Hepatocyte (in vitro differentiated cells): ENCODE results near the gene MACROH2A1. TPM values are rescaled to one million over a fixed set of nuclear protein-coding genes. Genes with fewer than 3 reads are reported as not detected.
A peak's percentile ranks its signal among the peaks of the same experiment; 100 is the strongest.

Experiments used
- DNase-seq: peaks from one replicate; pipeline ENCODE4 v3.0.0-alpha.2; 2016; ENCODE audit warnings: low spot score
- H2AFZ ChIP-seq: fragments of 200-600 bp; sonication (generic); 2 replicates; pipeline ENCODE4 v1.6.0; 2016; ENCODE audit warnings: antibody characterized with exemption, mild to moderate bottlenecking
- H3K27ac ChIP-seq: fragments of 200-600 bp; sonication (generic); 2 replicates; pipeline ENCODE4 v1.5.1; 2016; ENCODE audit warnings: mild to moderate bottlenecking
- H3K27me3 ChIP-seq: fragments of 200-600 bp; sonication (generic); 2 replicates; pipeline ENCODE4 v1.6.1; 2016
- H3K36me3 ChIP-seq: fragments of 200-600 bp; sonication (generic); replicated peaks from 2 replicates; pipeline ENCODE4 v1.5.1; 2016; ENCODE audit warnings: low read depth; ENCODE audit not compliant: insufficient read depth
- H3K4me1 ChIP-seq: fragments of 200-600 bp; sonication (generic); 2 replicates; pipeline ENCODE4 v1.5.1; 2016; ENCODE audit warnings: mild to moderate bottlenecking, moderate library complexity; ENCODE audit not compliant: insufficient read depth
- H3K4me2 ChIP-seq: fragments of 200-600 bp; sonication (generic); 2 replicates; pipeline ENCODE4 v1.6.0; 2016
- H3K4me3 ChIP-seq: fragments of 200-600 bp; sonication (generic); 2 replicates; pipeline ENCODE4 v1.5.1; 2016; ENCODE audit warnings: mild to moderate bottlenecking
- H3K79me2 ChIP-seq: fragments of 200-600 bp; sonication (generic); 2 replicates; pipeline ENCODE4 v1.6.0; 2017; ENCODE audit warnings: mild to moderate bottlenecking
- H3K9me2 ChIP-seq: fragments of 200-600 bp; sonication (generic); replicated peaks from 2 replicates; pipeline ENCODE4 v1.6.0; 2017; ENCODE audit warnings: mild to moderate bottlenecking; ENCODE audit not compliant: insufficient read depth
- H3K9me3 ChIP-seq: fragments of 200-600 bp; sonication (generic); 2 replicates; pipeline ENCODE4 v1.5.1; 2016; ENCODE audit warnings: low read depth, mild to moderate bottlenecking
- H4K20me1 ChIP-seq: fragments of 200-600 bp; sonication (generic); 2 replicates; pipeline ENCODE4 v1.6.0; 2016; ENCODE audit warnings: mild to moderate bottlenecking; ENCODE audit not compliant: insufficient read depth, poor library complexity, severe bottlenecking
- EZH2 ChIP-seq: fragments of 200-600 bp; sonication (generic); IDR thresholded peaks from 2 replicates; pipeline ENCODE4 v1.6.1; 2016; ENCODE audit warnings: antibody characterized with exemption, mild to moderate bottlenecking, borderline replicate concordance
- EZH2phosphoT487 ChIP-seq: fragments of 200-600 bp; sonication (generic); IDR thresholded peaks from one replicate; pipeline ENCODE4 v1.6.1; 2018; ENCODE audit warnings: antibody characterized with exemption, mild to moderate bottlenecking, low read depth, moderate library complexity; ENCODE audit not compliant: unreplicated experiment, severe bottlenecking
- WGBS: methylation state at CpG from one replicate; pipeline ENCODE4 v1.1.6; 2016; ENCODE audit warnings: low lambda C conversion rate; ENCODE audit errors: missing lambda C conversion rate; 5-methylcytosine and 5-hydroxymethylcytosine counted together
- polyA plus RNA-seq: library from polyadenylated mRNA; unstranded; fragments of >200 nt; fragmentation: Nextera tagmentation; extraction: Ambion mirVana; gene quantifications from 2 replicates; pipeline ENCODE4 v1.2.1, GENCODE V29; 2016
- total RNA-seq: library from RNA; depleted of rRNA; stranded (reverse); fragments of >200 nt; gene quantifications from 2 replicates; pipeline ENCODE4 v1.2.3, GENCODE V29; 2014
- TF ChIP-seq, protein P1 (sequence below): fragments of 200-600 bp; sonication (generic); IDR thresholded peaks from 2 replicates; pipeline ENCODE4 v1.5.1; 2016; ENCODE audit warnings: antibody characterized with exemption, mild to moderate bottlenecking; ENCODE audit not compliant: poor library complexity

The MACROH2A1 gene
- total and polyA plus RNA-seq, 2 experiments from 2014 or later = 198 to 304 TPM

DNA sequence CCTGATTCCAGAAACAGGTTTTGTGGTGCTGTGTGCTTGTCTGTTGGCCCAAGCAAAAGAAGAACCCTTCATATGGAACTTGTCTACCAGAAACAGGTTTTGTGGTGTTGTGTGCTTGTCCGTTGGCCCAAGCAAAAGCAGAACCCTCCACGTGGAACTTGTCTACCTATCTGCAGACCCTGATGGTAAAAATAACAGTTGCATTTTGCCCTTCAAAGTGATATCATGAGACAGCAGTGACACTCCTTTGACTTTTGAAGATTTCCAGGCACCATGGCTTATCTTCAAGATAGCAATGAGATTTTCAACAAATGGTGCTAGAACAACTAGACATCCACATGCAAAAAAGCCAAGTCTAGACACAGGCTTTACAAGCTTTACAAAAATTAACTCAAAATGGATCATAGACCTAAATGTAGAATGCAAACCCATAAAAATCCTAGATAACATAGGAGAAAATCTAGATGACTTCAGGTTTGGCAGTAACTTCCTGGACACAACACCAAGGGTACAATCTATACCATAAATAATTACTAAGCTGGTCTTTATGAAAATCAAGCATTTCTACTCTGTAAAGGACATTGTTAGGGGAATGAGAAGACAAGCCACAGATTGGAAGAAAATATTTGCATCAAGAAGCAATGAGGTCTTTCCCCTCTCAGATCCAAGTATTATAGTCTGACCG lies 16.8 kb downstream of the MACROH2A1 start:
- no peak overlapping the region for H2AFZ ChIP-seq
- no peak overlapping the region for H3K4me3 ChIP-seq
- H3K9me3 ChIP-seq = no peaks in the 10 kb centered on the region
- no peak for TF ChIP-seq EZH2phosphoT487
- no peak for TF ChIP-seq EZH2
- TF ChIP-seq, protein P1, sequence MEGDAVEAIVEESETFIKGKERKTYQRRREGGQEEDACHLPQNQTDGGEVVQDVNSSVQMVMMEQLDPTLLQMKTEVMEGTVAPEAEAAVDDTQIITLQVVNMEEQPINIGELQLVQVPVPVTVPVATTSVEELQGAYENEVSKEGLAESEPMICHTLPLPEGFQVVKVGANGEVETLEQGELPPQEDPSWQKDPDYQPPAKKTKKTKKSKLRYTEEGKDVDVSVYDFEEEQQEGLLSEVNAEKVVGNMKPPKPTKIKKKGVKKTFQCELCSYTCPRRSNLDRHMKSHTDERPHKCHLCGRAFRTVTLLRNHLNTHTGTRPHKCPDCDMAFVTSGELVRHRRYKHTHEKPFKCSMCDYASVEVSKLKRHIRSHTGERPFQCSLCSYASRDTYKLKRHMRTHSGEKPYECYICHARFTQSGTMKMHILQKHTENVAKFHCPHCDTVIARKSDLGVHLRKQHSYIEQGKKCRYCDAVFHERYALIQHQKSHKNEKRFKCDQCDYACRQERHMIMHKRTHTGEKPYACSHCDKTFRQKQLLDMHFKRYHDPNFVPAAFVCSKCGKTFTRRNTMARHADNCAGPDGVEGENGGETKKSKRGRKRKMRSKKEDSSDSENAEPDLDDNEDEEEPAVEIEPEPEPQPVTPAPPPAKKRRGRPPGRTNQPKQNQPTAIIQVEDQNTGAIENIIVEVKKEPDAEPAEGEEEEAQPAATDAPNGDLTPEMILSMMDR = no peak
- H3K79me2 ChIP-seq = peaks cover 94% of the 10 kb centered on the region
- peak overlapping the region; percentile 1 for H3K27ac ChIP-seq
- peaks cover 53% of the 10 kb centered on the region for H4K20me1 ChIP-seq
- no peak overlapping the region for H3K4me2 ChIP-seq
- H3K9me2 ChIP-seq = no peaks in the 10 kb centered on the region
- no peaks in the 10 kb centered on the region for H3K27me3 ChIP-seq
- 54% methylated on average over 3 of the region's 3 CpGs for WGBS
- no peak for DNase-seq
- H3K4me1 ChIP-seq = peaks cover 30% of the 10 kb centered on the region
- no peaks in the 10 kb centered on the region for H3K36me3 ChIP-seq

DNA sequence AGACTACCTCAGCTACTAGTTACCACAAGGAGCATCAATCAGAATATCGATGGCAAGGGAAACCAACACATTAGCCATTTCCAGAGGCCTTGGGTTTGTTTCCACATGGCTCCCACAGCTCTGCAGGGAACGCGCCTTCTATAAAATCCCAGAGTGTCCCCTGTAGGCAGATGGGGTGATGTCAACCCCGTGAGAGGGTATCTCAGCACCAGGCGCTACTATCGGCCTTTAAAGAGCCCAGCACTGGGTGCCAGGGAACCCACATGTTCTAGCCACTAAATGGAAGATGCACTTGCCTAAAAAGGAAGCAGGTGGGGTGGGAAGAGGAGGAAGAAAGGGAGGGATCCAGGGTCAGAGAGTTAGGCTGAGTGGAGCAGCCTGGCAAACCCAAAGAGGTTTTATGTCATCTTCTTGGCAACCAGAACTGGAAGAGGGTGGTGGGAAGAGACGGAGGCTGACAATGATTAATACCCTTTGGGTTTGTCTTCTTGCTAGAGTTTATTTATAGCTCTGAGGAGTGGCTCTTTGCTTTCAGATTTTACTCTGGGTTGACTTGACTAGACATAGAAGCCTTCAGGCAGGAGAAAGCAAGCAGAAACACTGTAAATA lies 19.9 kb downstream of the MACROH2A1 start:
- no peaks in the 10 kb centered on the region for H3K9me2 ChIP-seq
- H4K20me1 ChIP-seq = peaks cover 53% of the 10 kb centered on the region
- H3K4me1 ChIP-seq = peaks cover 51% of the 10 kb centered on the region
- no peak overlapping the region for H3K4me2 ChIP-seq
- WGBS = 84% methylated on average over 7 of the region's 7 CpGs
- no peak overlapping the region for H3K4me3 ChIP-seq
- H2AFZ ChIP-seq = no peak overlapping the region
- H3K27me3 ChIP-seq = no peaks in the 10 kb centered on the region
- peaks cover 95% of the 10 kb centered on the region for H3K79me2 ChIP-seq
- no peak for DNase-seq
- H3K27ac ChIP-seq = peak overlapping the region; percentile 61
- no peaks in the 10 kb centered on the region for H3K36me3 ChIP-seq
- TF ChIP-seq, protein P1 = no peak
- TF ChIP-seq EZH2phosphoT487 (no peak), EZH2 (no peak)
- H3K9me3 ChIP-seq = no peaks in the 10 kb centered on the region

- Histone ChIP-seq H3K9me3 (no peaks in the 10 kb centered on the region), H3K27ac (peak overlapping the region; percentile 28), H4K20me1 (peaks cover 59% of the 10 kb centered on the region), H3K79me2 (peaks cover 97% of the 10 kb centered on the region), H3K4me3 (no peak overlapping the region), H3K27me3 (no peaks in the 10 kb centered on the region), H3K4me1 (peaks cover 62% of the 10 kb centered on the region), H2AFZ (no peak overlapping the region), H3K9me2 (no peaks in the 10 kb centered on the region), H3K36me3 (no peaks in the 10 kb centered on the region), H3K4me2 (peak overlapping the region; percentile 27)
- no peak for DNase-seq
- 67% methylated on average over 17 of the region's 17 CpGs for WGBS
- TF ChIP-seq, protein P1 = no peak
- TF ChIP-seq EZH2phosphoT487 (no peak), EZH2 (no peak)
Observed at GRCh38 chr5:135377751-135378680, 21.0 kb downstream of the MACROH2A1 start.
